NCI-H524 treated with DMSO at 0.1 percent for 48 hours (cell line): ENCODE data around the gene TMEM233.
A peak's percentile ranks its signal among the peaks of the same experiment; 100 is the strongest.
"Not testable (repeated sequence)": the region's sequence is repeated elsewhere in the genome, so short reads cannot be mapped to it uniquely, and the experiment has no call there.

ENCODE experiments used
- DNase-seq: peaks from one replicate; lab custom pipeline; 2025; lab: John Stamatoyannopoulos, UW

Gene TMEM233

GRCh38 chr12:119658166-119658565 lies 64.6 kb downstream of the TMEM233 start:
- DNase-seq: not testable (repeated sequence)

- no peak for DNase-seq
These were observed 65.8 kb downstream of the TMEM233 start for GRCh38 chr12:119659289-119659897.

GRCh38 chr12:119660076-119660475 lies 66.5 kb downstream of the TMEM233 start:
- DNase-seq: no peak

- DNase-seq: no peak
These were observed 68.3 kb downstream of the TMEM233 start for GRCh38 chr12:119661882-119662281.

- no peak for DNase-seq
These were observed 71.1 kb downstream of the TMEM233 start for GRCh38 chr12:119664642-119665041.

- no peak for DNase-seq
These were observed 71.8 kb downstream of the TMEM233 start for GRCh38 chr12:119665164-119665929.

GRCh38 chr12:119666226-119666795 lies 72.7 kb downstream of the TMEM233 start:
- no peak for DNase-seq

- DNase-seq: no peak
These were observed 73.5 kb downstream of the TMEM233 start for GRCh38 chr12:119666900-119667576.

- peak; percentile 77 for DNase-seq
These were observed 74.2 kb downstream of the TMEM233 start, which contains the start of gene PRKAB1 for GRCh38 chr12:119667577-119668323. Gene PRKAB1 (plus strand): TSS chr12:119668133. CDS start chr12:119668245, 112 bp downstream.

GRCh38 chr12:119668324-119668841 lies 74.8 kb downstream of the TMEM233 start:
- DNase-seq: peak; percentile 6

GRCh38 chr12:119669744-119670472 lies 76.3 kb downstream of the TMEM233 start:
- DNase-seq: peak; percentile 8

- no peak for DNase-seq
These were observed 77.5 kb downstream of the TMEM233 start for GRCh38 chr12:119671070-119671469.

- DNase-seq: no peak
These were observed 78.6 kb downstream of the TMEM233 start for GRCh38 chr12:119672194-119672593.

- no peak for DNase-seq
These were observed 80.1 kb downstream of the TMEM233 start for GRCh38 chr12:119673634-119674033.

- no peak for DNase-seq
These were observed 81.0 kb downstream of the TMEM233 start for GRCh38 chr12:119674560-119674959.

GRCh38 chr12:119676022-119676421 lies 82.4 kb downstream of the TMEM233 start:
- DNase-seq: no peak

GRCh38 chr12:119676573-119676972 lies 83.0 kb downstream of the TMEM233 start:
- DNase-seq: no peak

GRCh38 chr12:119678459-119678858 lies 84.9 kb downstream of the TMEM233 start:
- DNase-seq: no peak

GRCh38 chr12:119679081-119679480 lies 85.5 kb downstream of the TMEM233 start:
- no peak for DNase-seq

GRCh38 chr12:119679490-119679889 lies 85.9 kb downstream of the TMEM233 start:
- DNase-seq: no peak

- DNase-seq: no peak
These were observed 87.5 kb downstream of the TMEM233 start for GRCh38 chr12:119681111-119681510.
